OCI-LY1 (cell line): ENCODE measurements around the gene SGCB.

Source experiments
- H2AFZ ChIP-seq: fragments of 200-600 bp; sonication (generic), shearing (Covaris generic); 2 replicates; pipeline ENCODE4 v1.6.0; 2014; ENCODE audit warnings: antibody characterized with exemption, mild to moderate bottlenecking, low read length
- H3F3A ChIP-seq: fragments of 200-600 bp; sonication (generic), shearing (Covaris generic); 2 replicates; pipeline ENCODE4 v1.6.0; 2014; ENCODE audit warnings: mild to moderate bottlenecking, antibody characterized with exemption, low read length, moderate library complexity; ENCODE audit not compliant: insufficient read depth
- H3K27ac ChIP-seq: fragments of 200-600 bp; sonication (generic); 2 replicates; pipeline ENCODE4 v1.5.1; 2014; ENCODE audit warnings: low read length, mixed run types, mild to moderate bottlenecking, low read depth; ENCODE audit not compliant: poor library complexity, severe bottlenecking
- H3K27me3 ChIP-seq: fragments of 200-600 bp; sonication (generic); 2 replicates; pipeline ENCODE4 v1.6.0; 2014; ENCODE audit warnings: antibody characterized with exemption, mild to moderate bottlenecking, low read length, moderate library complexity; ENCODE audit not compliant: insufficient read depth
- H3K36me3 ChIP-seq: fragments of 200-600 bp; sonication (generic); 2 replicates; pipeline ENCODE4 v1.6.1; 2014; ENCODE audit warnings: mild to moderate bottlenecking, antibody characterized with exemption, low read length, moderate library complexity, mixed read lengths; ENCODE audit not compliant: insufficient read depth
- H3K4me1 ChIP-seq: fragments of 200-600 bp; sonication (generic); 2 replicates; pipeline ENCODE4 v1.5.1; 2014; ENCODE audit warnings: mild to moderate bottlenecking, low read length, moderate library complexity; ENCODE audit not compliant: insufficient read depth, severe bottlenecking
- H3K4me2 ChIP-seq: fragments of 200-600 bp; sonication (generic), shearing (Covaris generic); 2 replicates; pipeline ENCODE4 v1.6.1; 2014; ENCODE audit warnings: low read length
- H3K4me3 ChIP-seq: fragments of 200-600 bp; sonication (generic); 2 replicates; pipeline ENCODE4 v1.5.1; 2014; ENCODE audit warnings: low read length, low read depth, mild to moderate bottlenecking, mixed read lengths; ENCODE audit not compliant: poor library complexity, severe bottlenecking
- H3K79me2 ChIP-seq: fragments of 200-600 bp; shearing (Covaris generic); 2 replicates; pipeline ENCODE4 v1.6.1; 2016; ENCODE audit warnings: mixed run types, low read length, mixed read lengths; ENCODE audit not compliant: insufficient read depth
- H3K9ac ChIP-seq: fragments of 200-600 bp; sonication (generic), shearing (Covaris generic); 2 replicates; pipeline ENCODE4 v1.6.1; 2014; ENCODE audit warnings: mild to moderate bottlenecking, low read length, mixed read lengths
- H3K9me2 ChIP-seq: fragments of 200-600 bp; sonication (generic), shearing (Covaris generic); 2 replicates; pipeline ENCODE4 v1.6.1; 2014; ENCODE audit warnings: low read depth, mild to moderate bottlenecking, low read length, mixed read lengths
- H3K9me3 ChIP-seq: fragments of 200-600 bp; shearing (Covaris generic); 2 replicates; pipeline ENCODE4 v1.6.1; 2014; ENCODE audit warnings: low read length, mixed read lengths
- H4K20me1 ChIP-seq: fragments of 200-600 bp; sonication (generic), shearing (Covaris generic); 2 replicates; pipeline ENCODE4 v1.6.0; 2016; ENCODE audit warnings: mild to moderate bottlenecking, low read length; ENCODE audit not compliant: insufficient read depth
- CTCF ChIP-seq: fragments of 200-600 bp; sonication (generic), shearing (Covaris generic); IDR thresholded peaks from 2 replicates; pipeline ENCODE4 v1.5.1; 2017; ENCODE audit warnings: mild to moderate bottlenecking, antibody characterized with exemption, low read length, moderate library complexity, mixed read lengths
- EZH2 ChIP-seq: fragments of 200-600 bp; sonication (generic), shearing (Covaris generic); IDR thresholded peaks from 2 replicates; pipeline ENCODE4 v1.8.0; 2017; ENCODE audit warnings: borderline replicate concordance, mixed run types, mild to moderate bottlenecking, antibody characterized with exemption, low read length, moderate library complexity, mixed read lengths

The SGCB gene

GRCh38 chr4:52016981-52017380 is 21.1 kb downstream of the SGCB start:
- Histone ChIP-seq H3K36me3 (no peaks in the 10 kb centered on the region), H3K9me3 (no peaks in the 10 kb centered on the region), H3K27me3 (no peaks in the 10 kb centered on the region), H3F3A (no peaks in the 10 kb centered on the region), H3K4me1 (no peaks in the 10 kb centered on the region), H3K27ac (no peak overlapping the region), H3K9ac (no peak overlapping the region), H3K9me2 (no peaks in the 10 kb centered on the region), H2AFZ (no peak overlapping the region), H3K4me3 (no peak overlapping the region), H4K20me1 (no peaks in the 10 kb centered on the region), H3K79me2 (no peaks in the 10 kb centered on the region), H3K4me2 (no peak overlapping the region)
- no peak for TF ChIP-seq EZH2
- TF ChIP-seq CTCF: no peak

GRCh38 chr4:52015366-52015765 is 22.7 kb downstream of the SGCB start:
- TF ChIP-seq EZH2 (no peak), CTCF (peak; percentile 24; the same call in 1 of the 2 replicates)
- no peaks in the 10 kb centered on the region for H3K27me3 ChIP-seq
- H3K9me3 ChIP-seq: no peaks in the 10 kb centered on the region
- no peaks in the 10 kb centered on the region for H3K9me2 ChIP-seq
- no peaks in the 10 kb centered on the region for H4K20me1 ChIP-seq
- H2AFZ ChIP-seq: no peak overlapping the region
- H3K27ac ChIP-seq: no peak overlapping the region
- no peaks in the 10 kb centered on the region for H3K36me3 ChIP-seq
- H3K4me3 ChIP-seq: no peak overlapping the region
- H3K79me2 ChIP-seq: no peaks in the 10 kb centered on the region
- no peaks in the 10 kb centered on the region for H3K4me1 ChIP-seq
- no peak overlapping the region for H3K4me2 ChIP-seq
- H3F3A ChIP-seq: no peaks in the 10 kb centered on the region
- H3K9ac ChIP-seq: no peak overlapping the region

- H3K79me2 ChIP-seq: no peaks in the 10 kb centered on the region
- no peak overlapping the region for H2AFZ ChIP-seq
- no peak overlapping the region for H3K4me2 ChIP-seq
- H4K20me1 ChIP-seq: no peaks in the 10 kb centered on the region
- H3K36me3 ChIP-seq: no peaks in the 10 kb centered on the region
- no peak overlapping the region for H3K9ac ChIP-seq
- H3F3A ChIP-seq: no peaks in the 10 kb centered on the region
- H3K9me3 ChIP-seq: no peaks in the 10 kb centered on the region
- H3K27ac ChIP-seq: no peak overlapping the region
- no peak for TF ChIP-seq EZH2
- TF ChIP-seq CTCF: no peak
- H3K4me3 ChIP-seq: no peak overlapping the region
- H3K27me3 ChIP-seq: no peaks in the 10 kb centered on the region
- H3K9me2 ChIP-seq: no peaks in the 10 kb centered on the region
- H3K4me1 ChIP-seq: no peaks in the 10 kb centered on the region
Measured at GRCh38 chr4:52014903-52015302, 23.2 kb downstream of the SGCB start.
